ENCODE results near the gene TBC1D21. TPM values are rescaled to one million over a fixed set of nuclear protein-coding genes. Genes with fewer than 3 reads are reported as not detected.

Gene TBC1D21
- total RNA-seq, 1 experiment from 2014 or later = not detected

Other genes starting within 250 kb of the TBC1D21 start
- 56.9 and 59.7 TPM in 2 replicates for gene NPTN, start 240.2 kb upstream of the TBC1D21 start, total RNA-seq (2014; rRNA removed; shearing (Covaris generic))
- 30.2 and 32.8 TPM in 2 replicates for gene CD276, start 189.2 kb upstream of the TBC1D21 start, total RNA-seq (2014; rRNA removed; shearing (Covaris generic))
- 0.02 TPM in 1 of 2 replicates, not detected in the other for gene INSYN1, start 120.2 kb upstream of the TBC1D21 start, total RNA-seq (2014; rRNA removed; shearing (Covaris generic))
- gene LOXL1, start 52.9 kb downstream of the TBC1D21 start, total RNA-seq (2014; rRNA removed; shearing (Covaris generic)) = 9.8 and 10.4 TPM in 2 replicates
- gene STOML1, start 118.7 kb downstream of the TBC1D21 start, total RNA-seq (2014; rRNA removed; shearing (Covaris generic)) = 4.3 and 6.3 TPM in 2 replicates
- 9.6 and 10.1 TPM in 2 replicates for gene PML, start 121.2 kb downstream of the TBC1D21 start, total RNA-seq (2014; rRNA removed; shearing (Covaris generic))
- gene GOLGA6A, start 209.0 kb downstream of the TBC1D21 start, total RNA-seq (2014; rRNA removed; shearing (Covaris generic)) = not detected in 2 replicates